Stimulated activated CD4-positive, alpha-beta T cell treated with anti-CD3 and anti-CD28 coated beads, Interleukin-4, amount 100 ng/mL, for 24 hours (primary cell): ENCODE measurements around the gene BACH2.
A peak's percentile ranks its signal among the peaks of the same experiment; 100 is the strongest.

Source experiments
- DNase-seq: peaks from one replicate; pipeline ENCODE4 v3.0.0-alpha.2; 2020

Gene BACH2

DNA sequence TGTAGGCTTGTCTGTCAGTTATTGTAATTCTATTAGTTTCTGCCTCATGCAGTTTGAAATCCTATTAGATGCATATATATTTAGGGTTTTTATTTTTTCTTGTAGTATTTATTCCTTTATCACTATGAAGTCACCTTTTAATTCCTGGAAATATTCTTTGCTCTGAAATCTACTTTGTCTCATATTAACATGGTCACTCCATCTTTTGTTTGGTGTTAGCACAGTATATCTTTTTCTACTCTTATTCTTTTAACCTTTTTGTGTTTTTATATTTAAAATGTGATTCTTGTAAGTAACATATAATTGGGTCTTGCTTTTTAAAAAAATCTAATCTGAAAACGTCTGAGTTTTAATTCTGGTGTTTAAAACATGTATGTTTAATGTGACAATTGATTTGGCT is 280.8 kb downstream of the BACH2 start:
- DNase-seq: no peak

DNA sequence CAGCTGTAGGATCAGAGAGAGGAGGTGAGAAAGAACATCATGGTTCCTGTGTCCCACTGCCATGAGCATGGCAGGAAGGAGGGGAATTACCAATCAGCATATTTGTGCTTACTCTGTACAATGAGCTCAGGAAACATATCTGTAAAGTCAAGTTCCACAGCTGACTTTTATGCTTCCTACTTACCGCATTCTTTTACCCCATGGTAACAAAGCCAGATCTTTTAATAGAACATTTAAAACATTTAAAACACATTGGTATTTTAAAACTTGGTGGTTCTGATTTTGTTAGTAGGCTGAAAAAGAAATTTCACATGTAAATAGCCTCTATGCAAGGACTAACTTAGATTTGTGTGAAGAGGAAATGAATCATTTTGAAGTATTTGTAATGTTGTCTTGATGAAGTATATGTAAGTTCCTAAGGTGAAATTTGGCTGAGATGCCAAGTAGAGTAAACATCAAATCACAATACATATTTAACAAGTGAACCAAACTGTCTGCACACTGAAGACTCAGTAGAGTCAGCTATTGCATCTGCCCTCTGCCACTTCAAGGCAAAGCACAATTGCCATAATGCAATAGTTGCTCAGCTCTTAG is 287.6 kb downstream of the BACH2 start:
- DNase-seq: peak; percentile 34

DNA sequence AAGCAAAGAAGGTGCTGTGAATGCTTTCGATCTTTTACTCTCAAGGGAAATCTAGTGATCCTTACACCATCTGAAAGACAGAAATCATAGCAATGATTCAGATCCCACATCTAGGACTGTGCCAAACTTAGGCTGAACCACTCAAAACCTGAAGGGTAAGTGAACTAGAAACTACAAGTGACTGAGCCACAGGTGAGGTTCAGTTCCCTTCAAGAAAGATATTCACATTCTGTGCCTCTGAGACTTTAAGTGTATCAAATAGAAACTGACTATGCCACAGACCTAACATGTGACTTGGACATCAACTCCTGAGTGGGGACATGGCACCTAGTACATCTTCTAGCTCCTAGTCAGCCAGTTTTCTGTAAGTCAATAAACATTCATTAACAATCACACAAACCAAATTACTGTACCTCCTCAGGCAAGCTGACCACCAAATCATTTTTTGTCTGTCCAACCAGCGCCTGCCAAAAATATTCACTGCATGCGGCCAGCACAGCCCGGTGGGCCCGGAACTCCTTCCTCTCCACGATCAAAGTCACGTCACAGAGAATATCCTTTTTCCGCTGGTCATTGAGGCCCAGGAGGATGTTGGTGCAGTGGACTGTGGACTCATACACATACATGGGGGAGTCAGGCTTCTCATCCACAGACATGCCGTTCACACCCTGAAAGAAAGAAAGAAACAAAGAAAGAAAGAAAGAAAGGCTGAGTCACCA is 288.3 kb downstream of the BACH2 start:
- peak; percentile 41 for DNase-seq

DNA sequence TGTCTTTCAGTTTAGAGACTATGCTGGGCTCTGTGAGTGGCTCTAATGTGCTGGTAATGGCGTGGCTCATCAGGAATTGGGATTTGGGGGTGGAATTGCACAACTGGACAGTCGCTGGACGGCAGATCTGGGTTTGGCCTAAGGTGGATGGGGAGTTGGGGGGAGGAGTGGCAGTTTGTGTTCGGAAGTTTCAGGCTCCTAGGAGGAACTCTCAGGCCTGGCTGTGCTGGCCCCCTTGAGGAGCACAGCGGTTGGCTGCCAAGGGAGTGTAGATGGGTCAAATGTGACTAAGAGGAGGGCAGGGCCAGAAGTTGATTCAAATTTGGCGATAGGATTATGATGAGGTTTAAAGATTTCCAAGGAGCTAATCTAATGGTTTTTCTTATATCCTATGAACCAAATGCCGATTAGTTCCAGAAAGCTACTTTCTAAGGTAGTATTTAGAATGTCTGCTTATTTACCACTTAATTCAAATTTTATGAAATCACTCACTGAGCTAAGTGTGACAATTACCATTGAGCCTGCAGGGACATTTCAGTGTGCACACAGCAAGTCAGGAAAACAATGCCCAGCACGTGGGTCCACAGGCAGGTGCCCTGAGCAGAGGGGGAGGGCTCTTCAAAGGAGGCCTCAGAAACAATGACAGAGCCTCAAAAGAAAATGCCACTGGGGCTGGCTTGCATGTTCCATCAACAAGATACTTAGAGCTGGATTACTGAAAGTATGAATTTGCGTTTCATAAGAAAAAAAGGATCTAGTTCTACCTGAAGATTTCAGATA is 291.4 kb downstream of the BACH2 start:
- DNase-seq: no peak

DNA sequence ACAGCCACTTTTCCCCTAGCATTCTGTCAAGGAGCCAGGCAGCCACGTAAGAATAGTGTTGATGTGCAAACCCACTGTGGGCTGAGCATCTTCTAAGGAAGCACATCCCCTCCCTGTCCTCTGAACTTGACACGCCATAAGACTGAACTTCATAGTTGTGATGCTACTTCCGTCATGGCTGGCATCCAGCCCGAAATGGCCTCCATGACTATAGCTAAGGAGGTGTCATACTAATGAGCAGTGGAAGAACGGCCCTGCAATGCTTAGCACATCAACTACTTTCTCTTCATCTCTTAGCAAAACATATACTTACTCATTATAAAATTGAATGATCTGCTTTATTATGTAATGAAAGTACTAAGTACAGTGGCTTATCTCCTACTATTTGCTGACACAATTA is 292.1 kb downstream of the BACH2 start:
- no peak for DNase-seq

DNA sequence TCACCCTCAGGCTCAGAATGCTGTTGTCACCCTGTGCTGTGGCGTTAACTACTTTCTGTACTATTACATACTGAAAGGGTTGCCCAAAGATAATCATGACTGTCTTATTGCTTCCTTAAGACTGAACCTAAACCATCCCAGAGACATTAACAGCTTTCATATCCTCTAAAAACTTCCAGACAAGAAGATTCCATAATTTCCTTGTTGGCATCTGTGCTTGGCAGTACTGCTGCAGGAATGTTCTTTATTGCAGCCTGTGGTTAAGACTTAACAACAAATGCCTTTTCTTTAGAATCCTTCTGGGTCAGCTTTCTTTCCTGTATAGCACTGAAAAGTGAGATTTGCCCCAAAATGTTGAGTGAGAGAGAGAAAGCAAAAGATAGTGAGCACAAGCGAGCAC is 292.7 kb downstream of the BACH2 start:
- no peak for DNase-seq

DNA sequence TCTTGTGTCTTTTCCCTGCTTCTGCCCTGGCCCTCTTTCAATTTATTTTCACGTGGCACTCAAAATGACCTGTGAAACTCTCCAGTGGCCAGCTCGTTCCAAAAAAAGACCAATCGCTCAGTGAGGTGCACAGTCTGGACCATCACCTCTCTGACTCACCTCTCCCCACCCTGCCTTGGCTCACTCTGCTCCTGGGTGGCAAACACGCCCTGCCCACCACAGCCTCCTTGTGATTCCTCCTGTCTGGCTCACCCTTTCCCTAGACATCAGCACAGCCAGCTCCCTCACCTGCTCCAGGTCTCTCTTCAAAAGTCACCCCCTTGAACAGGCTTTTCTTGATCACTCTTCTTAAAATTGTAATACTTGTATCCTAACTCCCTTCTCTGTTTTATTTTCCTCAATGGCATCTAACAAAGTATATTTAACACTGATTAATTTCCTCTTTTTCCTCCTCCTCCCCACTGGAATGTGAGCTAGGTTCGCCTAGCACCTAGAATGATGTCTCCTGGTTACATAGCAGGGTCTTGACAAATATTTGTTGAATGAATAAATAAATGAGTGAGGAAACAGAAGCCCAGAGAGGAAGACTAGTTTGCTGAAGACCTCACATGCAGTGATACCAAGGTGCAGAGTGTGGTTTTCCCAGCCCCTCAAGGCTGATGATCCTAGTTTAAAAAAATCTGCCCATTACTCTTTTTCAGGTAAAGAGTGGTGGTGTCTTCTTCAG is 293.4 kb downstream of the BACH2 start:
- DNase-seq: no peak

DNA sequence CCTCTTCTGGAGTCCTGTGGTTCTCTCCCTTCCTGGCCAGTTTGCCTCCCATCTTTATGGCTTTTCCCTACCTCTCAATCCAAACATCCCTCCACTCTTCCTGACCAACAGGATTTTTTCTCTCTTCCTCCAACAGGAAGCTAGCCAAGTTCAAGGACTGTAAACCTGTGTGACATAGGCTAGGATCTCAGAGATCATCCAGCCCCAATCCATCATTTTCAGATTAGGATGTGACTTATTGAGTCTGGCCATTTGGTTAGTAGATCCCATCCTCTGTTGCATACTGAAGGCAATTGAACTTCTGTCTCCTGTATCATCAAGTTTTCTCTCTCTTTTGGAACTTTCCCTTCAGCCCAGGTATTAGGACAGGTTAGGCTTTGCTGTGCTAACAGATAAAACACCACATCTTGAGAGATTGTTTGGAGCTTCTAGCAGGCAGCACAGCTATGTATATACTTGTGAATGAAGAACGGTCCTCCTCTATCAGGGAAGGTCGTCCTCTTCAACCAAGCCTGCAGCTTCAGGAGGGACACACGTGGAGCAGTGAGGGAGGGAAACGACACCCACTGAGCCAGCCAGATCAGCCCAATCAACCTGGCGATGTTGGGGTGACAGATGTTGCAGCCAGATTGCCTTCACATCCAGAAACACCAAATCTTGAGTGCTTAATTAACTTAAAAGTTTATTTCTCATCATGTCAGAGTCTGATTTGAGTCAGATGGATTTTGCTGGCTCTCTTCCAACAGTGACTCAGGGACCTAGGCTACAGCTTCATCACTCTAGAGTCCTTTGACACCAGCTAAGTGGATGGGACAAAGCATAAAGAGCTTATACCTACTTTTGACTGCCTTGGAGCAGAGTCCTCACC is 295.5 kb downstream of the BACH2 start:
- DNase-seq: peak; percentile 70

DNA sequence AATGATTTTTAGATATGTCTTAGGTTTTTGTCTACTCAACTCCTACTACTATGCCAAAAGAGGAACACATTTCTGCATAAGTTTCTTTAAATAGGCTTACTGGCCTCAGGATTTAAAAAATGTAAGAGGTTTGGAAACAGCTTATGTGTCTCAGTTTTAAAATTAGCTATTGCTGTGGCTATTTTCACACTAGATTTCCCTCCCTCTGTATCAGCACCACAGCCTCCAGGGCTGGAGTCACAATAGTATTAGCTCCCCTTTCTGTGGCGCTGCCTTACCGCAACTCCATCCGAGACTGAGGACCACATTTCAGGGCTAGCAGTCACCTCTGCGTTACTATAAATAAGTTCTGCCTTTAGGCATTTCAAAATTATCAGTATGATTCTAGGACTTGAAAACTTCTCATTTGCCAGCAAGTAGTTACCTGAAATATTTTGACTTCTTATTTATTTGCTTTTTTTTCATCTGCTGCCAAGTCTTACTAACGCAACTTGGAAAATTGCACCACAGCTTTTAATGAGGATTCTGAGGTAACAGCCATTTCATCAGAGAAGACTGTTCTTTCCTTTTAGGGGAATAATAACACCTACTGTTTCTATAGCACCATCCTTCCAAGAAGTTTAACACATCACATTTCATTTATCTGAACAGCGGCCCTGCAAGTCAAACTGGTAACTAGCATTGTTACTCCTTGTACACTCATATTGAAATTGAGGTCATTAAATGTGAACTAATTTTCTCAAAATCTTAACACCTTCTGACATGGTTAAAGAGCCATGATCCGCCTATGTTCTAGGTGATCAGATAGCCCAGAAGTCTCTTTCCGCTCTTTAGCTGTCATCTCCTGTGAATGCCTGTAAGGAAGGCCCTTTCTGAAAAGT is 296.5 kb downstream of the BACH2 start:
- no peak for DNase-seq

DNA sequence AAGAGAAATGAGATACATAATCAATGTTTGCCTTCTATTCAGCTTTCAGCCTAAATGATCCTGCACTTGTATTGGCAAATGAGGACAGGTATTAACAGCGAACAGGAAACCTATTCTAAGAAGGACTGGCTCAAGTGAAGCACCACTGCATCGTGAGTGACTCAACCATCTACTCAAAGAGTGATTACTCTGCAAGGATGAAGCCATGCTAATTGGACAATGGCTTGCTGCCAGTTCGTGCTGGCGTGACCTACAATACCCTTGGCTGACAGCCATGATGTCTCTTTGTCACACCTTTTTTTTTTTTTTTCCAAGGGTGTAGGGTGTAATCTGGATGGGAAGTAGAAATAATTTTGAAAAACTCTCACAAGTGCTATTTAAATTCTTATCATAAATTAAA is 297.5 kb downstream of the BACH2 start:
- DNase-seq: no peak

DNA sequence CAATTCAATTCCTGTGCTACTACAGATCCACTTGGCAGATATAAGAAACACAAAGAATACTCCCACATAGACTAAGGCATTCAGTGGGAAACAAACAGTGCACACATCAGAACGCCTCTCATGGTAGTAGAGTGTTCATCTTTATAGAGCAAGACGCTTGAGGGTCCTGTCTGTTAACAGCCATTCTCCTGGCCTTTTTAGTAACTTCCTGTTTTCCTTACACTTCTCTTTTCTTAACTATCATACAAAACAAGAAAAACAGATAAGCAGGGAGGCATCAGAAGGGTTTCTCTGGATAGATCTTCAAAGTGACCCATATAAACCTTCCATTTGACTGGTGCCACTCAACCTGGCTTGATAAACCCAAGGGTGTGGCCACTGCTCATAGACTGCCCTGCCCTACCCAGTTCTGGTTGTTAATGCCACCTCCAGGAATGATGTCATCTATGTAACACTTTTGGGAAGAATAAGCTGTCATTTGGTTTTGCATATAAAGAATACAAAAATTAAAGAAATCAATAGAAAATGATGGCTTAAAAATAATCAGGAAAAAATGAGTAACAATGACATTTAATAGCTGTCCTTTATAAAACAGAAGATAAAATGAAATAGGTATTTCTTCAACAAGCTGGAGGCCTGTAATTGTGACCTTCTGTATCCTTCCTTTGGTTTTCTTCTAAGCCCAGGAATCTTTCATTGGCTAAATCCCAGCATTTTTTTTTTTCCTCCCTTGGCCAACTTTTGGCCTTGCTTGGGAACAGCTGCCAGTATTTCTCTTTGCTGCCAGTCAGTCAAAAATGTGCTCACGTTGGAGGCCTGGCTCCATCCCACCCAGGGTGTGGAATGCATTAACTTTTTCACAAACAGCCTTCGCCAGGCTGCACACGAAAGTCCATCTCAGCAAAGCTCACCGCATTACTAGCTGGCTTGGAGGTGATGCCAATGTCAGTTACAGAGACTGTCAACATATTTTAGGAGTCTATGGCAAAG is 298.9 kb downstream of the BACH2 start:
- no peak for DNase-seq

DNA sequence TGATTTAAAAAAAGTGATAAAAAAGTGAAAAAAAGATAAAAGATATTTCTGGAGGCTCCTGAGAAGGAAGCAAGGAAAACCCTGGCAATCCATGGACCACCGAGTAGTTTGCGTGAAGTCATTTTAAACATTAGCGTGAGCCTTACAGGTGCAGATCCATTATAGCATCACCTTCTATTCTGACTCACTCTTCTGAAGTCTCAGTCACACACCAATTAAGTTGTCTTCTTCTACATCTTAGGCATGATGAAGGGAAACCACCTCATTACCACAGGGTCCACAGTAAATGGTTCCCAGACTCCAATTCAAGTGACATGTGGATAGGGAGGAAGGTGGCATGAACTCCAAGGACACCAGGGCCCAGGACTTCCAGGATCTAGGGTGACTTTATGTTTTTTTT is 303.2 kb downstream of the BACH2 start:
- DNase-seq: no peak

DNA sequence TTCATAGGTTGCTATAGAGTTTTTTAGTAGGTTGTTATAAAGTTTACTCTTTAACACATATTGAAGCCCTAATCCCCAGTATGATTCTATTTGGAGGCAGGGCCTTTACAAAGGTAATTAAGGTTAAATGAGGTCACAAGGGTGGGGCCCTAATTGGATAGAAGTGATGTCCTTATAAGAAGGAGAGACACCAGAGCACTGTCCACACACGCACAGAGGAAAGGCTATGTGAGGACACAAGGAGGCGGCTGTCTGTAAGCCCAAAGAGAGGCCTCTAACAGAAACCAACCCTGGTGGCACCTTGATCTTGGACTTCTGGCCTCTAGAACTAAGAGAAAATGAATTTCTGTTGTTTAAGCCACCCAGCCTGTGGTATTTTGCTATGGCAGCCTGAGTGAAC is 303.8 kb downstream of the BACH2 start:
- DNase-seq: no peak

DNA sequence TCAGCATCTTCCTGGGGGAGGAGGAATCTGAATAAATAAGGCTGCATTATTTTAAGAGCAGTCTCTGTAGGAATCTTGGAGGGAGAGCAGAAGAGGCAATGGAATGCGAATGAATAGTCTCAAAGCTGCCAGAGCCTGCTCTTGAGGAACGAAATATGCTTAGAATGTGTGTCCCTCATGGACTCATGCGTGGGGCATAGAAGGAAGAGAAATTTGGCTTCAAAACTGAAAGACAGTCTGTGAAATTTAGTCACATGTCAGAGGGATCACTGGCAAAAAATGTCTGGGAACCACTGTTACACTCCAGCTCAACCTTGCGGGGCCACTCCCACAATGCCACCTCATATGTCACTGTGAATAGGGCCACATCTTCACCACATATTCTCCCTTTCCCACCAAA is 306.9 kb downstream of the BACH2 start:
- DNase-seq: no peak

DNA sequence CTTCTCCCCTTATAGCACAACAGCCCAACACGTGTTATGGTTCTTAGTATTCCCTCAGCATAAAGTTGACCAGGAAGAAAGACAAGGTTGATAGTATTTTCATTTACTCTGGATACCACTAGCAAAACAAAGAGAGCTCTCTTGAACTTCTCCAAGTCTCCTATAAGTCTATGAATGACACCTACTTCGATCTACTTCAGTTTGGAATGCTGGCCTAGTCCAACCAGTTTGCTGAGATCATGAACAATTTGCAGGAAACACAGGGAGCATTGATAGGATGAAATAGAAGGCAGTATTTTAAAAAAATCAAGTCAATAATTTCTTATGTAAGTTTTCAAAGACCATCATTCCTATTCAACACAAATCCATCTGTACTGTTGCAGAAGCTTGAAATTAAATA is 308.8 kb downstream of the BACH2 start:
- DNase-seq: no peak

DNA sequence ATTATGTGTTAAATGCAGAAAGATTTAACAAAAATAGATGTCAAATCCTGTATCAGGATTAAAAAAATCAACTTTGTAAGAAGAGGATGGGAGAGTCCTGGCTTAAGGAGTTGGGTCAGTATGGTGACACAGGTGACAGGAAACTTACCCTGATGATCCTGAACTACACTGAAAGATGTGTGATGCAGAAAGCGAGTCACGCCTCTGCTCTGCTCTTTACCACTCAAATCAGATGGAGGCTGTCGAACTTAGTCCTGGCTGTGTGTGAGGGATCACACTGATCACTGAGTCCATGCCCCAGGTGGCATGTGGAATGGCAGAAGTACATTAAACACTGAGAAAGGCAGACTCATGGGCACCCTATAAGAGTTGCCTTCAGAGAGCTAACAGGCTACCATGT is 309.5 kb downstream of the BACH2 start:
- no peak for DNase-seq

DNA sequence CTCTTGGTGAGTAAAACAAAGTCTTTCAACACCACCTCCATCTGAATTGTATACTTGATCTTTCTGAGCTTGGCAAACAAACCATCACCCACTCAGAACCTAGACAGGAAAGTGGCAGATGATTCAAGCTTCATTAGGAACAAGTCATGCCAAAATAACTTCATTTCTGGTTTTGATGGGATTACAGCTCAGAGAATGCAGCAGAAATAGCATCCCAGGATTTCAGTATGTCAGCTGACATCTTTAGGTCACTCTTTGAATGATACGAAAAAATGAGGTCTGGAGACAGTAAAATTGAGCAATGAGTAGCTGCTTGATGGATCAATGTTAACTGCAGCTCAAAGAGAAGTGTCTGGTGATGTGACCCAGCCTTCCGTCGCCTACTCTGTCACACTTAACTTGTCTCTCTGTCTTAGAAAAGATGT is 310.0 kb downstream of the BACH2 start:
- DNase-seq: no peak

DNA sequence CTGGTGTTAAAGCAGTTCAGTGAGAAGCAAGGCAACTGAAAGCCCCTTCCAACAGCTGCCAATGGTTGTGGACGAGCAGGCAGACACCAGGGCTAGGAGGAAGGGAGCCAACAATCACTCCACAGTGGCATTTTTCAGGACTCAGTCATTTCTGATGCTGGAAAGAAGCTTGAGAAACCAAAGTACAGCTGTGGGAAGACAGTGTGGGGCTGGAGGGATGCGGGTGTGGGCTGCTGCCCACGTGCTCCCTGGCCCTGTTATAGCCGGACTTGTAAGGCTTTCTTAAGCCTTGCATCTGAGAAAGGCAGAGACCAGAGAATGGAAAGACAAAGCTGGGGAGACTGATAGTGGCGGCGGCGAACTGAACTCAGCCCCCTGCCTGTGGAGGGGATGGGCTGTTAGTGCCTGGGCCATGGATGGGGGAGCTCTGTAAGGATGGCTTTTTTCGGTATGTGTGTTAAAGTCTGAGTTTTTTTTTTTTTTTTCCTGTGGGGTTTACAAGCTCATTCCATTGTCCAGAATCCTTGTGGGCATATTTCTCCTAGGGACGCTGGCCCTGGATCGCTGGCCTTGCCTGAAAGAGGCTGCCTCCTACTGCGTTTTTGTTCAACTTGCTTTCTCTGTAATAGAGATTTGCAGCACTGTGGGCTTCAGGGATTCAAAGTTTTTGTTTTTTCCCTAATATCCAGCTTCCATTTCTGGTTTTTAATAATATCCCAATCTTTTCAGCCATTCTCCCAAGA is 310.7 kb downstream of the BACH2 start:
- no peak for DNase-seq
